B cell (primary cell): ENCODE data around the gene GTF2IRD1.
"Not testable (repeated sequence)": the region's sequence is repeated elsewhere in the genome, so short reads cannot be mapped to it uniquely, and the experiment has no call there.

Experiments used
- CTCF ChIP-seq: fragments of 200-600 bp; IDR thresholded peaks from one replicate; pipeline ENCODE4 v1.8.0; 2022; ENCODE audit warnings: antibody characterized with exemption, mild to moderate bottlenecking
- EZH2 ChIP-seq: IDR thresholded peaks from 2 replicates; pipeline ENCODE4 v1.6.1; 2012; ENCODE audit warnings: borderline replicate concordance, low read depth, mild to moderate bottlenecking, moderate library complexity, low read length; ENCODE audit not compliant: insufficient read depth, poor library complexity, severe bottlenecking

- not testable (repeated sequence) for TF ChIP-seq CTCF, EZH2
Observed at GRCh38 chr7:74563639-74564038, 109.9 kb downstream of the GTF2IRD1 start.
